DMS53 treated with DMSO at 0.1 percent for 48 hours (cell line): ENCODE data around the gene SRSF4.

Experiments used
- DNase-seq: peaks from one replicate; lab custom pipeline; 2025; ENCODE audit not compliant: unreplicated experiment; lab: John Stamatoyannopoulos, UW

Gene SRSF4

DNA sequence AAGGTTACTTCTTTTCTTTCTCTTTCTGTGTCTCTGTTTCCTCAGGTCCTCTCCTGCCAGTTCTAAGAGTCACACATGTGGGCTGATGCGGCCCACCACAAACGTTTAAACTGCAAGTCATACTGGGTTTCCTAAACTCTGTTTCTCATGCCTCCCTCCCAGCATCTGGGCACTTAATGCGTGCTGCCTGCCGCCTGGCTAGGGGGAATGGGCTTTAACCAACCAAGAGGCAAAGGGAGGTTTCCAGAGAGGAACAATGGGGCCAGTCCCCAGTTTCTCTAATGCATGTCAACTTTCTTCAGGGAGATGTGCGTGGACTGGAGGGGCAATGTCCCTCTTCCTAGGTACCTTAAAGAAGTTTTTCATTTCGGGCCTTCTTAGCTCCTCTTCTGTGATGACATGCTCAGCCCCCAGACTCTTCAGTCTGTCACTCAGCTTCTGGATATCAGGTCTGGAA lies 19.9 kb upstream of the SRSF4 start:
- DNase-seq, result no peak

DNA sequence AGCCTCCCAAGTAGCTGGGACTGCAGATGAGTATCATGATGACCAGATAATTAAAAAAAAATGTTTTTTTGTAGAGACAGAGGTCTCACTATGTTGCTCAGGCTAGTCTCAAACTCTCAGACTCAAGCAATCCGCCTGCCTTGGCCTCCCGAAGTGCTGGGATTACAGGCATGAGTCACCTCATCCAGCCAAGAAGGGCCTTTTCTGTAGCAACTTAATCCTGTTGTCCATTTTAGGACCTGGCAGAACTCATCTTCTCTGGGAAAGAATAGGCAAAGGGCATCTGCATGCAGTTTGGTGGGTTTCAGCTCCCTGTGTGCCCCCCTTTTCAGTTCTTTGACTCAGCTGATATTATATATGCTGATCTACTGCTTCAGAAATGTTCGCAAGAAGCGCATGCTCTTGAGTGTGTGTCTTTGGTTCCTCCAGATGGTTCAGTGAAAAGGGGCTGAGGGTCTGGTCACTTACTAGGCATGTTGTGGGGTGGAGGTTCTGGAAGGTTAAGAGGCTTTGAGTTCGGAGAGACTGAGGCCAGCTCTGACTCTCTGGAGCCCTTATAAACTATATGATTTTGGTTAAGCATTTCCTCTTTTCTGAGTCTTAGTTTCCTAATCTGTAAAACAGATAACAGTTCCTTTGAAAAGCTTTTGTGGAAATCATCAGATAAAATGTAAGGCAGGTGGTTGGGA lies 19.4 kb upstream of the SRSF4 start:
- DNase-seq, result no peak

DNA sequence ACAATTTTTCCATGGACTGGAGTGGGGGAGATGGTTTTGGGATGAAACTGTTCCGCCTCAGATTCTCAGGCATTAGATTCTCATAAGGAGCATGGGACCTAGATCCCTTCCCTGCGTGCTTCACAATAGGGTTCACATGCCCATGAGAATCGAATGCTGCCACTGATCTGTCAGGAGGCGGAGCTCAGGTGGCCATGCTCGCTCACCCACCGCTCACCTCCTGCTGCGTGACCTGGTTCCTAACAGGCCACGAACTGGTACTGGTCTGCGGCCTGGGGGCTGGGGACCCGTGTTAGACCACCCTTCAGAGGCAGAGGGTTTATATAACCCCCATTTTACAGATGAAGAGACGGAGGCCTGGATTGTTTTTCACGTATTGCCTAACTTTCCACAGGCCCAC lies 16.3 kb upstream of the SRSF4 start:
- DNase-seq, result no peak

DNA sequence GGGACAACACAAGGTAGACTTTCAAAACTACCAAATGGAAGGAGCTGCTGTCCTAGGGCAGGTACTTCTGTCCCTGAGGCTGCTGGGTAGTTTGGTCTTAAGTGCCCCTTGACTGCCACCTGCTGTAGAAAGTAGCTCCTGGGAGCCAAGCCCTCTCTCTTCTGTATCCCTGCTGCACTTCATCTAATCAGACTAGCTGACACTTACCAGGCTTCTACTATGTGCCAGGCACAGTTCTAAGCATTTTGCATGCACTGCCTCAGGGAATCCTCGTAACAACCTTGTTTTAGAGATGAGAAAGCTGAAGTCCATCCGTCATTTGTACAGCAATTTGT lies 15.9 kb upstream of the SRSF4 start:
- peak; percentile 31 for DNase-seq

DNA sequence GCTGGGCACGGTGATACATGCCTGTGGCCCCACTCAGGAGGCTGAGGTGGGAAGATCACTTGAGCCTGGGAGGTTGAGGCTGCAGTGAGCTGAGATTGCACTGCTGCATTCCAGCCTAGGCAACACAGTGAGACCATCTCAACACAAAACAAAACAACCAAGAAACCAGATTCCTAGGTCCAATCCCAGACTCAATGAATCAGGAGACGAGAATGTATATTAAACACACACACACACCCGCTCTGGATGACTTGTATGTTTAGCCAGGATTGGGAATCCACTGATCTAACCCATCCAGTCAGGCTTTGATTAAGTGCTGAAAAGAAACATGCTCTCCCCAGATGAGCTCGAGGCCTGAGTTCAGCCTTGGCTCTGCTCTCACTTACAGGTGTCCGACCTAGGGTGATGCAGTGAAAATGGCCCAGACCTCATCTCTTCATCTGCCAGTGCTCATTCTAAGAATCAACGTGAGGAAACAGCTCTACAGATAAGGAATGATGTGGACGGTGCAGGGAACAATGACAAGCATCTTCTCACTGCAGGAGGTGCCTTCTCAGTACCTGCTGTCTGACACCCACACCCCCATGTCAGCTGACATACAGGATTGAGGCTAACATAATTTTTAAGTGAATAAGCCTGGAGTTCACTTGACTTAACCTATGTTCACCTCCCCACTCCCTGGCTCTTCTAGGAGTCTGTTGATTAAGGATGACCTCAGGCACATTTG lies 15.3 kb upstream of the SRSF4 start:
- no peak for DNase-seq

DNA sequence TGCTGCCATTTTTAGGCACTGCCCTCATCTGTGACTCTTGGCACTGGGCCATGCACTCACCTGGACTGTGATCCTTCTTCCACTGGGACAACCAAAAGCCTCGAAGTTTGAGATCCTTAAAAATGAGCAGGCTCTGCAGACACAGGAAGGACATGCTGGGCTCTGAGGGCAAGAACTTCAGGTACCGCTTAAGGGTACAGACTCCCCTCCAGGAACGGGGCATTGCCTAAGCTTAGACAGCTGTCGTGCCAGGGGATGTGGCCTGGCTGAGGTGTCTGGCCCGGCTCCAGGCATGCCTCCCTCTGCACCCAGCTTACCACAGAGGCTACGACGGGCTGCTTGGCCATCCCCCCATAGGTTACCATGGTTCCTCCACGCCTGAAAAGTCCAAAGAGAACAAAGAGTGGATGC lies 14.2 kb upstream of the SRSF4 start:
- DNase-seq, result no peak

DNA sequence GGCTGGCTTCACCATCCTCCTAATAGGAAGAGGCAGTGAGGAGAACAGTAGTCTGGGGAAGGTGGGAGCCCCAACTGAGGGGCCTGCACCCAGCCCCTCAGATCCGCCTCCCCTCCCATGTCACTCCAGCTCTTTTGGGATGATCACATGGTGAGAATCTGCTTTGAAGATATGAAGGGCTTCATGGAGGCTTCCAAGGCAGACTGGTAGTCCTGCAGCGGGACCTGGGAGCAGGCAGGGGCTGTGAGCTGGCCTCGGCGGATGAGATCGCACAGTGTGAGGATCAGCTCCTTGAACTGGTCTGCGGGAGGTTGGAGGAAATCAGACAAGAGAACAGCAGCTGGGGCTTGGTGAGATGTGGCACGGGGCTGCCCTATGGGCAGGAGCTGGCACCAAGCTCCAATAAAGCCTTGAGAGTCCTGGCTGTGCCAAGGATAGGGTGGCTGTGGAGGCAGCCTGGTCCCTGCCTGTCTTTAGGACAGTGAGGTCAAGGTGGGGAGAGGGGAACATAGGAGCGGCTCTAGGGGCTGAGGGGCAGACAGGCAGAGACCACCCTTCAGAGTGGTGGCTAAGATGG lies 12.3 kb upstream of the SRSF4 start:
- no peak for DNase-seq

DNA sequence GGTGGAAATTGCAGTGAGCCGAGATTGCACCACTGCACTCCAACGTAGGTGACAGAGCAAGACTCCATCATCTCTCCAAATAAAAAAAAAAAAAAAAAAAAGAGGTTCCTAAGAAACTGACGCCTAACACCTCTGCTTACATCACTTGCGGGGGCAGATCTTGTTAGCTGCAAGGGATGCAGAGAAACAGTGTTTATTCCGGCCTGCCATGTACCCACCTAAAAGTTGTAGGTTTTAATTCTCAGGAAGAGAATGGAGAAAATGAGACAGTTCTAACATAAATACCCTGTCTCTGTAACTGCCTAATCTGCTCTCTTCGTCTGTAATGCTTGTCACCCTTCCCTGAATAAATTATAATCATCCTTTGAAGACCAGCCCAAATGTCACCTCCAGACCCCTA lies 9.0 kb upstream of the SRSF4 start:
- no peak for DNase-seq

DNA sequence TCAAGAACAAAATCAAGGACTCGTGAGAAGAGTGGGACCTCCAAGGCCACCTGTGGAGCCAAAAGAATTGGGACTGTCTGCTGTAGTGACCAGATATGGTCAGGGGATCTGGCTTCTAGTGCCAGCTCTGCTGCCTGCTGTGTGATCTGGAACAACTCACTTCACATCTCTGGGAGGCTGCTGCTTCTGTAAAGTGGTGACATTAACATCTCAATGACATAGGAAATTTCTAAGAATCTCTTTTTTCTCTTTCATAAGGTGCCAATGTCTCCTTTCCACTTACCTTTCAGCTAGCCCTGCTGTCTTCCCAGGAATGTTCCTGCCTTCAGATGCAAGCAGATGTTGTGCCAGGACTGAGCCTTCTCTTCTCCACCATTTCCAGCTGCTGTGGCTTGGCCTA lies 5.0 kb upstream of the SRSF4 start:
- no peak for DNase-seq

DNA sequence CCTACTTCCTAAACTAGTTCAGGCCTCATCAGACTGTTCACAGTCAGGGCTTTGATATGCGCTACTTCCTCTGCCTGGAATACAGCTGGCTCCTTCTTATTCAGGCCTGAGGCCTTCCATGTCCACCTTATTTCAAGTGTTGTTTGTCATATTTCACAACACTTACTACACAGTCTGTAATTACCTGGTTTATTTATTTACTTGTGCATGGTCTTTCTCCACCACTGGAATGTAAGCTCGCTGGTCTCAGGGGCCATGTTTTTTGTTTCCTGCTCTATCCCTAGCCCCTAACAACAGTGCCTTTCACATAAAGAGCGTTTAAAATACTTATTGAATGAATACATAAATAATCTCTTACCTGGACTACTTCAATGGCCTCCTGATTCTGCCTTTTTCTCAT lies 4.6 kb upstream of the SRSF4 start:
- no peak for DNase-seq

DNA sequence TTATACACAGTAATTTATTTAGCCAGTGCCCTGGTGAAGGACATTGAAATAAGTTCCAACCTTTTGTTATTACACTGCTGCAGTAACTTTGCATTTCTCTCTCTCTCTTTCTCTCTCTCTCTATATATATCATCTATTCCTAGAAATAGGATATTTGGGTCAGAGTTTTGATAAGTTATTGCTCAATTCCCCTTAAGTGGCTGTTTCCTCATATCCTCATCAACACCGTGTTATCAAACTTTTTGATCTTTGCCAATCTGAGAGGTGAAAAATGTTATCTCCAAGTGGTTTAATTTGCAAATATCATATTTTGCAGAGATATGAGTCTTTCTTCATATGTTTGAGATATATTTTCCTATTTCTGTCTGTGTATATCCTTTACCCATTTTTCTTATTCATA lies 1.6 kb upstream of the SRSF4 start:
- DNase-seq, result no peak

DNA sequence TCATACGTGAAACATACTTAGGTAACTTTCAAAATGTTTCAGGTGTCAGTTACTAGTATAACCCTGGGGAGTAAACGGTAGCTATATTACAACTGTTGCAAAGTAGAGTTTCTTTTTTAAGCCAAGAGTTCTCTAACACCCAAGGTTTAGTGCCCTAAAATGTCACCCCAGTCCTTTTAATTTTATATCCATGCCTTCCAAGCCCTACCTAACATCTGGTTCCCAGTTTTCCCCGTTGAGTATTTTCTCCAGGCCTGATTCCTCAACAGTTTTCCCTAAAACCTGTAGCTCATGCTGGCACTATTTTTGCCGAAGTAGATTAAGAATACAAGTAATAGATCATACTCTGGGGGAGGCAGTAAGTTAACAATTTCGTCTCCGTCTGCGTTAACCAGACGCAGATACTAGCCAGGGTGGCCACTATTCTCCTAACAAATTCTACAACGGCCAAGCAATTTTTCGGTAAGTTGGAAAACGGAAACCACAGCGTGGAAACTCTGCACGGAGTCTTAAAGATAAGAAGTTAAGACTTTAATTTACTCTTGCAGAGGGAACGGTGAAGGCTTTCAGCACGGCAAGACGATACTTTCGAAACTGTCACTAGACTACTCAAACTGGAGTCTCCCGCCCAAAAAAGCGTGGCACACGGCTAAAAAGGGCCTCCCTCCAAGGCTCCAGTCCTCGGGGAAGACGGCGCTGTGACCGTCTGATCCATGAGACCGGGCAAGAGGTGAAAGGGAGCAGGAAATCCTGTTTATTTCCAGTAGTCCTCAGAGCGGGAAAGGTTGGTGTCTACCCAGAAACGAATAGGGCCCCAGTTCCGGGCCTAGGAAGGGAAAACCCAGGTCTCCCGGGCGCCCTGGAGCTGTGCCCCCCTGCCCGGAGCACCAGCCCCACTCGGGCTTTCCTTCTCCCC lies 945 bp downstream of the SRSF4 start:
- DNase-seq, result peak; percentile 43

DNA sequence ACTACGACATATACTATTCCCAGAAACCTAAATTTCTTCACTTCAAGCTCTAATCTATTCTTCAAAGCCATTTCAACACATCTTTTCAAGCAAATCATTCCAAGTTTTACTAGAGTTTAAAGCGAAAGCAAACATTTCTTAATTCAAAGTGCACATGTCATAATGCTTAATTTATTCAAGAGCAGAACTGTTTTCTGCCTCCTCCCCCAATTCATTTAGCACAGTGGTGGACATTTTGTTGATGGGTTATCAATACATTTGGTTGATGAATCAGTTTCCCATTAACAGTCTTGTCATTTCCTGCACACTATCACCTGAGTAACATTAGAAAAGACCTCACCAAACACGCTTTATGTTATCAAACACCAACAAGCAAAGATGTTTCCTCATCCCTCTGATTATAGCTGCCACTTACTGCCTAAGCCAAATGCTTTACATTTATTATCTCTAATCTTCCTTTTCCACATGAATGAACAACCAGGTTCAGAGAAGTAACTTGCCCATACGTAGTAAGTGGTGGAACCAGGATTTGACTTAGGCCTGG lies 2.0 kb downstream of the SRSF4 start:
- DNase-seq, result no peak

DNA sequence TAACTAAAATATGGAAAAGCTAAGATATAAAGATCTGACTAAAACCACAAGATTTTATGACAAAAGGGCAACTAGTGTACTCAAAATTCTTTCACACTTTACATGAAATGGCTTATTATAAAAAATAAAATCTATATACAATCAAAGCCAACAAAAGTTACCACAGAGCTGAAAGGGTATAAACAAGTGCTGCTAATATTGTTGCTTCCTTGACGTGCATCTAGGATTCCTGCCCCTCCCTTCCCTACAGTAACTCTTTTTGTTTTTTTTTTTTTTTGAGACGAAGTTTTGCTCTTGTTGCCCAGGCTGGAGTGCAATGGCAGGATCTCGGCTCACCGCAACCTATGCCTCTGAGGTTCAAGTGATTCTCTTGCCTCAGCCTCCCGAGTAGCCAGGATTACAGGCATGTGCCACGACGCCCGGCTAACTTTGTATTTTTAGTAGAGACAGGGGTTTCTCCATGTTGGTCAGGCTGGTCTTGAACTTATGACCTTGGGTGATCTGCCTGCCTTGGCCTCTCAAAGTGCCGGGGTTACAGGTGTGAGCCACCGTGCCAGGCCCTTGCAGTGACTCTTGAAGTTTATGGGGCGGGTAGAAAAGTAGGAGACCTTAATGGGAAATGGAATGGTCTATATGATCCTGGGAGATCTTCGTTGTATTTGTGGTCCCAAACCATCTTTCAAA lies 4.5 kb downstream of the SRSF4 start:
- DNase-seq, result no peak

DNA sequence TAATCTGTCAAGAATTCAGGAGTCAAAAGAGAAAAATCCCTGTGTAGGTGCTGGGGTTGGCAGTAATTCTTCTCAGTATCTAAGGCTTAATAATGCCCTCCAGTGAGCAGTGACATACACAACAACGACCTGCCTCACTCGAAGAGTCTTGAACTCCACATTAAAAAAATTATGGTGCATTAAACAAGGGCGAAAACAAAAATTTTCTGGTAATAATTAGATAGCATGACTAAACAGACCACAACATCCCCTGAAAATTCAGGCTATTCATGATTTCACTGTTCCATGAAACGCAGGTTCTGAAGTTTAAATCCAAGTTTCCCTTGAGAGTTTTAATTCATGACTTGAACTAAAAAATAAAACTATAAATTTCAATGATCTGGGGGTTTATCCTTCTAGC lies 5.1 kb downstream of the SRSF4 start:
- DNase-seq, result no peak

DNA sequence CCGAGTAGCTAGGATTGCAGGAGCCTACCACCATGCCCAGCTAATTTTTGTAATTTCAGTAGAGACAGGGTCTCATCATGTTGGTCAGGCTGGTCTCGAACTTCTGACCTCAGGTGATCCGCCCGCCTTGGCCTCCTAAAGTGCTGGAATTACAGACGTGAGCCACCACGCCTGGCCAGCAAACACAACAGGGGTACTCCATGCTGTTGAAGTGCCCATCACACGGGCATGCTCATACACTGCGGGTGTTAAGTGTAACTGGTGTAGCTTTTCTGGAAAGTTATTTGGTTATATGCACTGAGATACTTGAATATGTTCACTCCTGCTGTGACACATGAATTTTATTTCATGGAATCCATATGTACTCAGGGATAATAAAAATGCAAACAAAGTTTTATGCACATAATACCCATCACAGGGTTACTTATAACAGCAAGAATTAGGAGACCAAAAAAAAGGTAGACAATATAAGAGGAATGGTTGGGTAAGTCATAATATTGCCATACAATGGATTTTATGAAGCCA lies 9.2 kb downstream of the SRSF4 start:
- DNase-seq, result no peak

DNA sequence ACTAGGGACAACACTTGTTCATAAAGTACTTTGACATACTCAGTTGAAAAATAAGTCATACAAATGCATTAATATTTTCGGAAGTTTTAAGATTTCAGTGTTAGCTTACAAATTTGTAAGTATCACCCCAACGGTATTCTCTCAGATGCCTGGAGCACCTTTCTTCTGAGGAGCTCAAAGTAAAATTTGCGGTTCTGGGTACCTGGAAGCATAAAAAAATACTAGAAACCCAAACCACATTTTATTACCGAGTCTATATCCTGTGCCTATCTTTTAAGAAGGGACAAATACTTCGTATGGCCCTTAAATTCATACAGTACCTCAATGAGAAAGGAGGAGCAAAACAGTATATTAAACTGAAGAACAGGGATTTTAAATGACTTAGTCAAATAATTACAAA lies 10.2 kb downstream of the SRSF4 start:
- DNase-seq, result no peak

DNA sequence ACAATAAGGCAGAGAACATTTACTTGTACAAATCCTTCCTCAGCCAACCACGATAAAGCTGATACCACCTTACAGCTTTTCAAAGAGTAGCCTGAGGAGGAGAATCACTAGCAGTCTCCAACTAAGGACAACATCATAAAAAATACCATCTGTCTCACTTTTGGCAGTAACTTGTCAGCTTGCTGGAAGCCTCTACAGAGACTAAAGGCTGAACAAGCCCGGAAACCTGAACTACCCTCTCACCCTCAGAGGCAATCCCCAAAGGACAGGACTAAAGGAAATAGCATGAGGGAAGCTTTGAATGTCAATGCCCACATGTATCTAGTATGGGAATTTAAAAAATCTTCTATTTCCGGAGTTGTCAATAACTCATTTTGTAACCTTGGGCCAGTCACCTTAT lies 10.6 kb downstream of the SRSF4 start:
- no peak for DNase-seq

DNA sequence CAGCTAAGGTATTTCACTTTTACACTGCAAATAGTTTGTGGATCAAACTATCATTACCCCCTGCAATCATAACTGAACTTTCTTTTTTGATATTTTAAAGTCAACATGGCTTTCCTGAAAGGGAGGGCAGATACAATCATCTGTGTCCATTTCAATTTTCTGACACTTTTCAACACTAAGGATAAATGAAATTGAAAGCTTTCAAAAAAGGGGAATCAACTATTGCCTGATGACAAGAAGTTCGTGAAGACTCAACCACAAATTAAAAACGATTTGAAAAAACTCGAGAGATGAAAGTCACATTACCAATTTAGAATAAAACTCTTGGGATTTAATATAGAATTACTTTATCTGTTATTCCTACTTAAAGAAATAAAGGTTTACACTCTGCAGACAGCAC lies 11.7 kb downstream of the SRSF4 start:
- DNase-seq, result no peak

DNA sequence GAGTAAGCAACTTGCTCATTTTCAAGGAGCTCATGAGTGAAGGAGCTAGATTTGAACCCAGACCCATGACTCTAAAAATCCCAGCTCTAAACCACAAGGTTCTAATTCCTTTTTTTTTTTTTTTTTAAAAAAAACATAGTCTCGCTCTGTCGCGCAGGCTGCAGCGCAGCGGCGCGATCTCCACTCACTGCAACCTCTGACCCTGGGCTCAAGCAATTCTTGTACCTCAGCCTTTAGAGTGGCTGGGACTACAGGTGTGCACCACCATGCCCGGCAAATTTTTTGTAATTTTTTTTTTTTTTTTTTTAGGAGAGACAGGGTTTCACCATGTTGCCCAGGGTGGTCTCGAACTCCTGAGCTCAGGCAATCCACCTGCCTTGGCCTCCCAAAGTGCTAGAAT lies 13.8 kb downstream of the SRSF4 start:
- DNase-seq, result no peak
